Measurements from ENCODE around the gene PDE2A.

Gene PDE2A

DNA sequence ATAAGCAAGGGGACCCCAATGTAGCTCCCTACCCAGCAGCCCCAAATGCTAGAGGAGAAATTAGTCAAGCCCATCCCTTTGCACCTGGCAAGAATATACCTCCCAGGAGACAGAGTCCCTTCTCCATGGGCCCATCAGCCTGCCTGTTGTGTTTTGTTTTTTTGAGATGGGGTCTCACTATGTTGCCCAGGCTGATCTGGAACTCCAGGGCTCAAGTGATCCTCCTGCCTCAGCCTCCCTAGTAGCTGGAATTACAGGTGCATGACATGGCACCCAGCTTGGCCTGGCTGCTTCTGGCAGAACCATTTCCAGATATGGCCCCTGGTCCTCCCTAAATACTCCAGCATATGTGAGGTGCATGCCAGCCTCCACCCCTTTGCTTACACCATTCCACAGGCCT lies 22.1 kb downstream of the PDE2A start:
- Histone ChIP-seq H3K36me3 (replicated peaks; ENCODE audit: low read depth, low read length) (no peaks in the 10 kb centered on the region), H3K9ac (ENCODE audit: low read length) (no peak overlapping the region), H2AFZ (ENCODE audit: low read depth, low read length) (no peak overlapping the region), H3K79me2 (ENCODE audit: low read length) (no peaks in the 10 kb centered on the region), H3K9me3 (ENCODE audit: insufficient read depth, low read length) (no peaks in the 10 kb centered on the region), H3K27ac (ENCODE audit: low read length) (no peak overlapping the region), H4K20me1 (ENCODE audit: insufficient read depth, low read length) (no peaks in the 10 kb centered on the region), H3K4me3 (ENCODE audit: low read length) (no peak overlapping the region), H3K4me2 (ENCODE audit: low read length) (no peak overlapping the region), H3K4me1 (ENCODE audit: low read length) (no peaks in the 10 kb centered on the region), H3K27me3 (ENCODE audit: low read depth, low read length) (no peaks in the 10 kb centered on the region)
- TF ChIP-seq, protein P1, sequence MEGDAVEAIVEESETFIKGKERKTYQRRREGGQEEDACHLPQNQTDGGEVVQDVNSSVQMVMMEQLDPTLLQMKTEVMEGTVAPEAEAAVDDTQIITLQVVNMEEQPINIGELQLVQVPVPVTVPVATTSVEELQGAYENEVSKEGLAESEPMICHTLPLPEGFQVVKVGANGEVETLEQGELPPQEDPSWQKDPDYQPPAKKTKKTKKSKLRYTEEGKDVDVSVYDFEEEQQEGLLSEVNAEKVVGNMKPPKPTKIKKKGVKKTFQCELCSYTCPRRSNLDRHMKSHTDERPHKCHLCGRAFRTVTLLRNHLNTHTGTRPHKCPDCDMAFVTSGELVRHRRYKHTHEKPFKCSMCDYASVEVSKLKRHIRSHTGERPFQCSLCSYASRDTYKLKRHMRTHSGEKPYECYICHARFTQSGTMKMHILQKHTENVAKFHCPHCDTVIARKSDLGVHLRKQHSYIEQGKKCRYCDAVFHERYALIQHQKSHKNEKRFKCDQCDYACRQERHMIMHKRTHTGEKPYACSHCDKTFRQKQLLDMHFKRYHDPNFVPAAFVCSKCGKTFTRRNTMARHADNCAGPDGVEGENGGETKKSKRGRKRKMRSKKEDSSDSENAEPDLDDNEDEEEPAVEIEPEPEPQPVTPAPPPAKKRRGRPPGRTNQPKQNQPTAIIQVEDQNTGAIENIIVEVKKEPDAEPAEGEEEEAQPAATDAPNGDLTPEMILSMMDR (IDR thresholded peaks at IDR 0.05; ENCODE audit: low read depth, low read length) = no peak
- no peak for TF ChIP-seq EZH2phosphoT487 (IDR thresholded peaks at IDR 0.05; ENCODE audit: low read depth)

DNA sequence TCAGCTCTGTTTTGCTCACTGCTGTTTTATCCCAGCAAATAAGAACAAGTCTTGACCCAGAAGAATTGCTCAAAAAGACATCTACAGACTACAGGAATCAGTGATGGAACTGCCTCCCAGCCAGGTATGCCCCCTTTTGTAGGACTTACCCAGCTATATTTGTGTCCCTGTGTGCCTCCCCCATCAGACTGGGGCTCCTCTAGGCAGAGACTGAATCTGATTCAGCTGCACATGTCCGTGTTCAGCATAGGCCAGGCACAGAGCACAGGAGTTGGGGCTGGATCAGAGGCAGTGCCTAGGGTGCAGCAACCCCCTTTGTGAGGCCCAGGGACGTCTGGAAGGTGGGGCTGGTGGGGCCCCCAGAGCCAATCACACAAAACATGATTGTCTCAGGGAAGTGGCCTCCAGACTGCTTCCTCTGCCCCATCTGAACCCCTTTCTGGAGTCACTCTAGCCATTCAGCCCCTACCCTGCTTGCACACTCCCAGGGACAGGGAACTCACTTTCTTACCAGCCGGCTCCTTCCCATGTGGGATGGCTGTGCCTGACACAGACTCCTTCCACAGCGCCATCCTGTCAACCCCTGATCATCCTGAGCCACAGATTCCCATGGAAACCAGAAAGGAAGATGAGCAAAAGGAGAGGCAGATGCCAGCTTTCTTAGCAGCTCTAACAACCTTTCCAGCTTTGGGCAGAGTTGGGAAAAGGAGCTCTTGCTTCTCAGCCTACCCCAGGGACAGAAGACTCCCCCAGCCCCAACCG lies 24.8 kb downstream of the PDE2A start:
- Histone ChIP-seq H3K27ac (ENCODE audit: low read length) (no peak overlapping the region), H3K9ac (ENCODE audit: low read length) (no peak overlapping the region), H3K9me3 (ENCODE audit: insufficient read depth, low read length) (no peaks in the 10 kb centered on the region), H3K36me3 (replicated peaks; ENCODE audit: low read depth, low read length) (no peaks in the 10 kb centered on the region), H3K79me2 (ENCODE audit: low read length) (no peaks in the 10 kb centered on the region), H4K20me1 (ENCODE audit: insufficient read depth, low read length) (no peaks in the 10 kb centered on the region), H3K4me1 (ENCODE audit: low read length) (no peaks in the 10 kb centered on the region), H2AFZ (ENCODE audit: low read depth, low read length) (no peak overlapping the region), H3K4me3 (ENCODE audit: low read length) (no peak overlapping the region), H3K4me2 (ENCODE audit: low read length) (no peak overlapping the region), H3K27me3 (ENCODE audit: low read depth, low read length) (no peaks in the 10 kb centered on the region)
- TF ChIP-seq, protein P1 (IDR thresholded peaks at IDR 0.05; ENCODE audit: low read depth, low read length) = no peak
- no peak for TF ChIP-seq EZH2phosphoT487 (IDR thresholded peaks at IDR 0.05; ENCODE audit: low read depth)

DNA sequence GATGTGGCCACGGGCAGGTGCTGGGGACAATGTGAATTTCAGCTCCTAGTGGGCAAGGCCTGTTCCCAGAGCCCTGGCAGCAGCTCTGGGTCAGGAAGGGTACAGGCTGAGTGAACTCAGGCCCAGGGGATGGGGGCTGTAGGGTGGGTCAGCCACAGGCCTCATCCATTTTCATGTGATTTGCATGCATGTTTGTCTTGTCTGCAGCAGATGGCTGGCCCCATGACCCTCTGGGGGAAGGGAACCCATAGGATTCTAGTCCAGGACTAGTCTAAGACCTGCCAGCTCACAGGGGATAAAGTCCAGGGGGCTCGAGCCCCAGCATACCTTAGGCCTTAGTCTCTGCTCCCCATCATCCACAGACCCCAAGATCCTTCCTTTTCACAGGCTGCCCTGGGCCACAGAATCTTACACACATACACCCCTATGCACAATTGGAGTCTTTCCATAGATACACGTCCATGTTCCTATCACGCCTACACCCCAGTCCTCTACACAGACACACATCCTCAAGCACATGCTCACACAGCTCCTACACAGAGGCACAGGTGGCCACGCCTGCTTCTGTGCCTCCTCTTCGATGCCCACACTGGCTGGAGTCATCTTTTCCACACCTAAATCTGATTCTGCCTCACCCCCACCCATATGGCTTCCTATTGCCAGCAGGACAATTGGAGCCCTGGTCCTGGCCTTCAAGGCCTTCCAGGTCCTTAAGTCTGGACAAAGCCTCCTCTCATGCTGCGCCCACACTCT lies 25.7 kb downstream of the PDE2A start:
- no peak overlapping the region for H3K9ac ChIP-seq (ENCODE audit: low read length)
- TF ChIP-seq EZH2phosphoT487 (IDR thresholded peaks at IDR 0.05; ENCODE audit: low read depth) = no peak
- H3K4me1 ChIP-seq (ENCODE audit: low read length) = peaks cover 2% of the 10 kb centered on the region; the same call in 1 of the 2 replicates
- H3K4me2 ChIP-seq (ENCODE audit: low read length) = no peak overlapping the region
- no peak overlapping the region for H3K27ac ChIP-seq (ENCODE audit: low read length)
- no peak overlapping the region for H3K4me3 ChIP-seq (ENCODE audit: low read length)
- no peak overlapping the region for H2AFZ ChIP-seq (ENCODE audit: low read depth, low read length)
- H3K9me3 ChIP-seq (ENCODE audit: insufficient read depth, low read length) = no peaks in the 10 kb centered on the region
- H3K36me3 ChIP-seq (replicated peaks; ENCODE audit: low read depth, low read length) = no peaks in the 10 kb centered on the region
- H3K27me3 ChIP-seq (ENCODE audit: low read depth, low read length) = no peaks in the 10 kb centered on the region
- no peaks in the 10 kb centered on the region for H4K20me1 ChIP-seq (ENCODE audit: insufficient read depth, low read length)
- H3K79me2 ChIP-seq (ENCODE audit: low read length) = no peaks in the 10 kb centered on the region

DNA sequence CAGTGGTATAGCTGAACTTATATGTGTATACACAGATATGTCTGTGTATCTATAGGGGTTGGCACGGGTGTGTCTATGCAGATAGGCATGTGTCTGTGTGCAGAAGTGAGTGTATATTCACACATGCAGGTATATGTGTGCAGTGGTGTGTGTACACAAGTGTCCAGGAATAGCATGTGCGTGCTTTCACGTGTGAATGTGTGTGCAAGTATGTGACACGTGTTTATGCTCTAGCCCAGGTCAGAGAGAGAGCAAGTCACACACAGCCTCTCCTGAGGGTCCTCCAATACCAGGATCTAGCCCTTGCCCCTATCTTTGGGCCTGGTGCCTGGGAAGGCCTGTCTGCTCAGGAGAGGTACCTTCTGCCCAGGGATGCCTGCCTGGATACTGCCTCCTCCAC lies 26.3 kb downstream of the PDE2A start:
- Histone ChIP-seq H3K27ac (ENCODE audit: low read length) (no peak overlapping the region), H3K9ac (ENCODE audit: low read length) (no peak overlapping the region), H3K36me3 (replicated peaks; ENCODE audit: low read depth, low read length) (no peaks in the 10 kb centered on the region), H3K27me3 (ENCODE audit: low read depth, low read length) (no peaks in the 10 kb centered on the region), H3K4me2 (ENCODE audit: low read length) (no peak overlapping the region), H3K9me3 (ENCODE audit: insufficient read depth, low read length) (no peaks in the 10 kb centered on the region), H3K79me2 (ENCODE audit: low read length) (no peaks in the 10 kb centered on the region), H3K4me1 (ENCODE audit: low read length) (peaks cover 2% of the 10 kb centered on the region; the same call in 1 of the 2 replicates), H4K20me1 (ENCODE audit: insufficient read depth, low read length) (no peaks in the 10 kb centered on the region), H3K4me3 (ENCODE audit: low read length) (no peak overlapping the region), H2AFZ (ENCODE audit: low read depth, low read length) (no peak overlapping the region)
- TF ChIP-seq EZH2phosphoT487 (IDR thresholded peaks at IDR 0.05; ENCODE audit: low read depth) = no peak
- TF ChIP-seq, protein P1 (IDR thresholded peaks at IDR 0.05; ENCODE audit: low read depth, low read length) = no peak
